HepG2 (cell line): ENCODE data around the gene ESYT2. TPM values are rescaled to one million over a fixed set of nuclear protein-coding genes. Genes with fewer than 3 reads are reported as not detected.
A peak's percentile ranks its signal among the peaks of the same experiment; 100 is the strongest.

Experiments used
- HOXA5 ChIP-seq: sonication (generic); formaldehyde crosslinking; IDR thresholded peaks from 2 replicates; pipeline ENCODE4 v1.4.0; 2020; ENCODE audit warnings: missing genetic modification reagents
- HOXA9 ChIP-seq: sonication (generic); formaldehyde crosslinking; IDR thresholded peaks from 2 replicates; pipeline ENCODE4 v1.8.1; 2022; ENCODE audit warnings: missing genetic modification reagents, mild to moderate bottlenecking, moderate library complexity, borderline replicate concordance
- KDM4B ChIP-seq: sonication (generic); formaldehyde crosslinking; IDR thresholded peaks from 2 replicates; pipeline ENCODE4 v1.4.0; 2020; ENCODE audit warnings: missing genetic modification reagents
- MED13 ChIP-seq: sonication (generic); formaldehyde crosslinking; IDR thresholded peaks from 2 replicates; pipeline ENCODE4 v1.5.0; 2020; ENCODE audit warnings: missing genetic modification reagents
- MTF2 ChIP-seq: sonication (generic); formaldehyde crosslinking; IDR thresholded peaks from 2 replicates; pipeline ENCODE4 v1.5.0; 2020; ENCODE audit warnings: missing genetic modification reagents, borderline replicate concordance
- PHF20 ChIP-seq: sonication (generic); formaldehyde crosslinking; IDR thresholded peaks from 2 replicates; pipeline ENCODE4 v1.5.0; 2020; ENCODE audit warnings: mild to moderate bottlenecking, missing genetic modification reagents
- THYN1 ChIP-seq: sonication (generic); formaldehyde crosslinking; IDR thresholded peaks from 2 replicates; pipeline ENCODE4 v1.8.1; 2023; ENCODE audit warnings: low read depth, mild to moderate bottlenecking, moderate library complexity, missing genetic modification reagents, borderline replicate concordance
- ZNF737 ChIP-seq: sonication (generic); formaldehyde crosslinking; IDR thresholded peaks from 2 replicates; pipeline ENCODE4 v1.5.0; 2020; ENCODE audit warnings: missing genetic modification reagents, mild to moderate bottlenecking, borderline replicate concordance
- ZNF782 ChIP-seq: sonication (generic); formaldehyde crosslinking; IDR thresholded peaks from 2 replicates; pipeline ENCODE4 v1.4.0; 2020; ENCODE audit warnings: missing genetic modification reagents, mild to moderate bottlenecking, borderline replicate concordance
- polyA plus RNA-seq, 8 experiments: library from polyadenylated mRNA; depleted of rRNA in 3 of 8; stranded (reverse) in 7 of 8; unstranded in 1 of 8; fragments of >200 nt; fragmentation: Illumina TruSeq in 4 of 8; extraction: Trizol in 4 of 8; gene quantifications; 2 replicates each; pipeline versions ENCODE4 v1.2.1 to v1.2.3, GENCODE V29; 2011 to 2016; ENCODE audit warnings: low read depth in 4 of 8, missing spikeins in 1 of 8, mixed read lengths in 1 of 8; ENCODE audit not compliant: insufficient read depth in 1 of 8
- total RNA-seq, 5 experiments: library from RNA; depleted of rRNA; stranded (reverse); fragments of >200 nt; fragmentation: Illumina TruSeq; extraction: Trizol; gene quantifications; 2 replicates each; pipeline ENCODE4 v1.2.3, GENCODE V29; 2016; ENCODE audit warnings: low read depth in 1 of 5
- TF ChIP-seq, protein P1 (sequence below): sonication (generic); formaldehyde crosslinking; IDR thresholded peaks from 2 replicates; pipeline ENCODE4 v1.8.1; 2023; ENCODE audit warnings: mild to moderate bottlenecking, missing genetic modification reagents, borderline replicate concordance
- TF ChIP-seq, protein P2 (sequence below): IDR thresholded peaks from 2 replicates; pipeline ENCODE4 v1.6.1; 2016; ENCODE audit warnings: low read depth, borderline replicate concordance
- TF ChIP-seq, protein P3 (sequence below): IDR thresholded peaks from 2 replicates; pipeline ENCODE4 v1.6.1; 2016; ENCODE audit warnings: missing biosample characterization, missing genetic modification reagents, low read depth
- TF ChIP-seq, protein P4 (sequence below): sonication (generic); formaldehyde crosslinking; IDR thresholded peaks from 2 replicates; pipeline ENCODE4 v1.4.0; 2020; ENCODE audit warnings: missing genetic modification reagents, borderline replicate concordance
- TF ChIP-seq, protein P5 (sequence below): sonication (generic); formaldehyde crosslinking; IDR thresholded peaks from 2 replicates; pipeline ENCODE4 v1.8.1; 2023; ENCODE audit warnings: mild to moderate bottlenecking, missing genetic modification reagents
- TF ChIP-seq, protein P6 (sequence below): sonication (generic); formaldehyde crosslinking; IDR thresholded peaks from 2 replicates; pipeline ENCODE4 v1.5.0; 2020; ENCODE audit warnings: missing genetic modification reagents
- TF ChIP-seq, protein P7 (sequence below): sonication (generic); formaldehyde crosslinking; IDR thresholded peaks from 2 replicates; pipeline ENCODE4 v1.5.0; 2020; ENCODE audit warnings: missing genetic modification reagents

ESYT2 gene
- total and polyA plus RNA-seq, 2 of the 13 experiments (the other 11 are each of a cell fraction or from before 2014, with no cell fraction given) = 28.5 to 37.3 TPM

DNA sequence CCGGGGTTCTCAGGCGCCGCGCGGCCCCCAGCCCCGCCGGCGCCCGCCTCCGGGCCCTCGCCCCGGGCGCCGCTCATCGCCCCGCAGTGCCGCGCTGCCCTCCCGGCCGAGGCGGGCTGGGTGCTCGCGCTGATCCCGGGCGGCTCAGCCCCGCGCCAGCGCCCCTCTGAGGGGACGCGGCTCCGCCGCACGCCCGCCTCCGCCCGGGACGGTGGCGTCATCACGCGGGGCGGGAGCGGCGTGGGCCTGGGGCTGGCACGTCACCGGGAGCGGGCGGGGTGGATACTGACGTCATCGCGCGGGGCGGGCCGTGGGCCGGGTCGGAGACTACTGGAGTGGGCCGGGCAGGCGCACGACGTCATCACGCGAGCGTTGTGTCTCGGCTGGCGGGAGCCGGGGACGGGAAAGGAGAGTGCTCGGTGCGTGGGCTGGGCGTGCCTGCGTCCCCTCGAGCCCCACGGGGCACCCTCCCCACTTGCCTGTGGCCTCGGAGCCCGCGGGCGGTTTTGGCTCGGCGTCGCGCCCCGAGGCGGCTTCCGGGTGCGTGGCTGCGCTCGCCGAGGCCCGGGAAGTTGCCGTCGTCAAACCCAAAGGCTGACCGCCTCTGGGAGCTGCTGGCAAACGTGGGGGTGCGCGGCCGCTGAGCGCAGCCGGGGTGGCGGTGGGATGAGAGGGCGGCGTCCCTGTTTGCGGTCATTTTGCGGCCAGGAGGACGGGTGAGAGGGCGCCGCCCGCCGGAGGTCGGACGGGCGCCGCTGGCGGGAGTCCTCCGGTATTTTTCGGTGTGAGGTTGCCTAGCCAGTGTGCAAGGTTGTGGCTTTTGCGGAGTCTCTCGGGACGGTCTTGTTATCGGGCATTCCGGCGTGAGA is at the start of gene ESYT2 (continued):
- peak; percentile 60; the same call in 1 of the 2 replicates for TF ChIP-seq MTF2 (CRISPR knock-in tag)
- TF ChIP-seq KDM4B = no peak
- TF ChIP-seq, protein P1, sequence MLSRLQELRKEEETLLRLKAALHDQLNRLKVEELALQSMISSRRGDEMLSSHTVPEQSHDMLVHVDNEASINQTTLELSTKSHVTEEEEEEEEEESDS (CRISPR knock-in tag) = no peak
- peak; percentile 93 for TF ChIP-seq ZNF782 (CRISPR knock-in tag)
- TF ChIP-seq, protein P2, sequence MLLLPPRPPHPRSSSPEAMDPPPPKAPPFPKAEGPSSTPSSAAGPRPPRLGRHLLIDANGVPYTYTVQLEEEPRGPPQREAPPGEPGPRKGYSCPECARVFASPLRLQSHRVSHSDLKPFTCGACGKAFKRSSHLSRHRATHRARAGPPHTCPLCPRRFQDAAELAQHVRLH (CRISPR knock-in tag) = peak; percentile 72
- TF ChIP-seq, protein P3, sequence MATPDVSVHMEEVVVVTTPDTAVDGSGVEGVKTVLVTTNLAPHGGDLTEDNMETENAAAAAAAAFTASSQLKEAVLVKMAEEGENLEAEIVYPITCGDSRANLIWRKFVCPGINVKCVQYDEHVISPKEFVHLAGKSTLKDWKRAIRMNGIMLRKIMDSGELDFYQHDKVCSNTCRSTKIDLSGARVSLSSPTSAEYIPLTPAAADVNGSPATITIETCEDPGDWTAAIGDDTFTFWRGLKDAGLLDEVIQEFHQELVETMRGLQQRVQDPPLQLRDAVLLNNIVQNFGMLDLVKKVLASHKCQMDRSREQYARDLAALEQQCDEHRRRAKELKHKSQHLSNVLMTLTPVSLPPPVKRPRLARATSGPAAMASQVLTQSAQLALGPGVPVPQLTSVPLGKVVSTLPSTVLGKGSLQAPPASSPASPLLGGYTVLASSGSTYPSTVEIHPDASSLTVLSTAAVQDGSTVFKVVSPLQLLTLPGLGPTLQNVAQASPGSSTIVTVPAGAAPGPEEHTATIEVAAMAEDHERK (CRISPR knock-in tag) = peak; percentile 78
- no peak; the same call in 1 of the 2 replicates for TF ChIP-seq ZNF737
- TF ChIP-seq, protein P4, sequence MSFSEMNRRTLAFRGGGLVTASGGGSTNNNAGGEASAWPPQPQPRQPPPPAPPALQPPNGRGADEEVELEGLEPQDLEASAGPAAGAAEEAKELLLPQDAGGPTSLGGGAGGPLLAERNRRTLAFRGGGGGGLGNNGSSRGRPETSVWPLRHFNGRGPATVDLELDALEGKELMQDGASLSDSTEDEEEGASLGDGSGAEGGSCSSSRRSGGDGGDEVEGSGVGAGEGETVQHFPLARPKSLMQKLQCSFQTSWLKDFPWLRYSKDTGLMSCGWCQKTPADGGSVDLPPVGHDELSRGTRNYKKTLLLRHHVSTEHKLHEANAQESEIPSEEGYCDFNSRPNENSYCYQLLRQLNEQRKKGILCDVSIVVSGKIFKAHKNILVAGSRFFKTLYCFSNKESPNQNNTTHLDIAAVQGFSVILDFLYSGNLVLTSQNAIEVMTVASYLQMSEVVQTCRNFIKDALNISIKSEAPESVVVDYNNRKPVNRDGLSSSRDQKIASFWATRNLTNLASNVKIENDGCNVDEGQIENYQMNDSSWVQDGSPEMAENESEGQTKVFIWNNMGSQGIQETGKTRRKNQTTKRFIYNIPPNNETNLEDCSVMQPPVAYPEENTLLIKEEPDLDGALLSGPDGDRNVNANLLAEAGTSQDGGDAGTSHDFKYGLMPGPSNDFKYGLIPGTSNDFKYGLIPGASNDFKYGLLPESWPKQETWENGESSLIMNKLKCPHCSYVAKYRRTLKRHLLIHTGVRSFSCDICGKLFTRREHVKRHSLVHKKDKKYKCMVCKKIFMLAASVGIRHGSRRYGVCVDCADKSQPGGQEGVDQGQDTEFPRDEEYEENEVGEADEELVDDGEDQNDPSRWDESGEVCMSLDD (CRISPR knock-in tag) = no peak
- TF ChIP-seq HOXA5 (CRISPR knock-in tag) = peak; percentile 84
- peak; percentile 93 for TF ChIP-seq HOXA9
- peak; percentile 15; the same call in 1 of the 2 replicates for TF ChIP-seq MED13 (CRISPR knock-in tag)
- TF ChIP-seq THYN1 = no peak
- TF ChIP-seq, protein P5, sequence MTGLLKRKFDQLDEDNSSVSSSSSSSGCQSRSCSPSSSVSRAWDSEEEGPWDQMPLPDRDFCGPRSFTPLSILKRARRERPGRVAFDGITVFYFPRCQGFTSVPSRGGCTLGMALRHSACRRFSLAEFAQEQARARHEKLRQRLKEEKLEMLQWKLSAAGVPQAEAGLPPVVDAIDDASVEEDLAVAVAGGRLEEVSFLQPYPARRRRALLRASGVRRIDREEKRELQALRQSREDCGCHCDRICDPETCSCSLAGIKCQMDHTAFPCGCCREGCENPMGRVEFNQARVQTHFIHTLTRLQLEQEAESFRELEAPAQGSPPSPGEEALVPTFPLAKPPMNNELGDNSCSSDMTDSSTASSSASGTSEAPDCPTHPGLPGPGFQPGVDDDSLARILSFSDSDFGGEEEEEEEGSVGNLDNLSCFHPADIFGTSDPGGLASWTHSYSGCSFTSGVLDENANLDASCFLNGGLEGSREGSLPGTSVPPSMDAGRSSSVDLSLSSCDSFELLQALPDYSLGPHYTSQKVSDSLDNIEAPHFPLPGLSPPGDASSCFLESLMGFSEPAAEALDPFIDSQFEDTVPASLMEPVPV (CRISPR knock-in tag) = peak; percentile 92
- peak; percentile 44; the same call in 1 of the 2 replicates for TF ChIP-seq PHF20
- TF ChIP-seq, protein P6, sequence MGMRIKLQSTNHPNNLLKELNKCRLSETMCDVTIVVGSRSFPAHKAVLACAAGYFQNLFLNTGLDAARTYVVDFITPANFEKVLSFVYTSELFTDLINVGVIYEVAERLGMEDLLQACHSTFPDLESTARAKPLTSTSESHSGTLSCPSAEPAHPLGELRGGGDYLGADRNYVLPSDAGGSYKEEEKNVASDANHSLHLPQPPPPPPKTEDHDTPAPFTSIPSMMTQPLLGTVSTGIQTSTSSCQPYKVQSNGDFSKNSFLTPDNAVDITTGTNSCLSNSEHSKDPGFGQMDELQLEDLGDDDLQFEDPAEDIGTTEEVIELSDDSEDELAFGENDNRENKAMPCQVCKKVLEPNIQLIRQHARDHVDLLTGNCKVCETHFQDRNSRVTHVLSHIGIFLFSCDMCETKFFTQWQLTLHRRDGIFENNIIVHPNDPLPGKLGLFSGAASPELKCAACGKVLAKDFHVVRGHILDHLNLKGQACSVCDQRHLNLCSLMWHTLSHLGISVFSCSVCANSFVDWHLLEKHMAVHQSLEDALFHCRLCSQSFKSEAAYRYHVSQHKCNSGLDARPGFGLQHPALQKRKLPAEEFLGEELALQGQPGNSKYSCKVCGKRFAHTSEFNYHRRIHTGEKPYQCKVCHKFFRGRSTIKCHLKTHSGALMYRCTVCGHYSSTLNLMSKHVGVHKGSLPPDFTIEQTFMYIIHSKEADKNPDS (CRISPR knock-in tag) = peak; percentile 56; the same call in 1 of the 2 replicates
- TF ChIP-seq, protein P7, sequence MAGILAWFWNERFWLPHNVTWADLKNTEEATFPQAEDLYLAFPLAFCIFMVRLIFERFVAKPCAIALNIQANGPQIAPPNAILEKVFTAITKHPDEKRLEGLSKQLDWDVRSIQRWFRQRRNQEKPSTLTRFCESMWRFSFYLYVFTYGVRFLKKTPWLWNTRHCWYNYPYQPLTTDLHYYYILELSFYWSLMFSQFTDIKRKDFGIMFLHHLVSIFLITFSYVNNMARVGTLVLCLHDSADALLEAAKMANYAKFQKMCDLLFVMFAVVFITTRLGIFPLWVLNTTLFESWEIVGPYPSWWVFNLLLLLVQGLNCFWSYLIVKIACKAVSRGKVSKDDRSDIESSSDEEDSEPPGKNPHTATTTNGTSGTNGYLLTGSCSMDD = no peak
